ENCODE measurements around the gene CYP27A1.
"Not testable (repeated sequence)": the region's sequence is repeated elsewhere in the genome, so short reads cannot be mapped to it uniquely, and the experiment has no call there.

Gene CYP27A1

DNA sequence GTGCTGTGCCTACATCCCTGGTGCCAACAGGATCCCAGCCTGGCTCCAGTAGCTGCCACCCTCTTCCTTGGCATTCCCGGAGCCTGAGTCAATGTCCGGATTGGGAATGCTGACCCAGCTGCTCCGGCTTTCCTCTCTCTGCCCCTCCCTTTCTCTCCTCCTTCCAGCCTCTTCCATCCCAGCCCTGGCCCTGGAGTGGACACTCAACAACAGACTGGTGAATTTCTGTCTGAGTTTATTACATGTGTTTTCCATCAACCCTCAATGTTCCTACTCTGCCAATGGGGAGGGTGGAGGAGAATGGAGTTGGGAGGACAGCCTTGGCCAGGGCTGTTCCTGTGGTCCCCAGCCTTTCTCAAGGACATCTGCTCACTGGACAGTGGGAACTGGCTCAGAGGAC lies 50.6 kb downstream of the CYP27A1 start:
- DNase-seq = no peak

GRCh38 chr2:218833023-218833609 lies 51.2 kb downstream of the CYP27A1 start:
- no peak for DNase-seq

GRCh38 chr2:218834685-218835084 lies 52.7 kb downstream of the CYP27A1 start:
- DNase-seq = no peak

GRCh38 chr2:218837495-218837894 lies 55.5 kb downstream of the CYP27A1 start:
- no peak for DNase-seq

- no peak for DNase-seq
Observed at GRCh38 chr2:218839430-218839829, 57.5 kb downstream of the CYP27A1 start.

GRCh38 chr2:218839888-218840287 lies 57.9 kb downstream of the CYP27A1 start:
- DNase-seq = no peak

- DNase-seq = not testable (repeated sequence)
Observed at GRCh38 chr2:218844334-218844733, 62.4 kb downstream of the CYP27A1 start.

GRCh38 chr2:218846963-218847362 lies 65.0 kb downstream of the CYP27A1 start:
- not testable (repeated sequence) for DNase-seq

GRCh38 chr2:218849721-218850120 lies 67.8 kb downstream of the CYP27A1 start:
- DNase-seq = no peak

- no peak for DNase-seq
Observed at GRCh38 chr2:218850796-218851195, 68.8 kb downstream of the CYP27A1 start.

DNA sequence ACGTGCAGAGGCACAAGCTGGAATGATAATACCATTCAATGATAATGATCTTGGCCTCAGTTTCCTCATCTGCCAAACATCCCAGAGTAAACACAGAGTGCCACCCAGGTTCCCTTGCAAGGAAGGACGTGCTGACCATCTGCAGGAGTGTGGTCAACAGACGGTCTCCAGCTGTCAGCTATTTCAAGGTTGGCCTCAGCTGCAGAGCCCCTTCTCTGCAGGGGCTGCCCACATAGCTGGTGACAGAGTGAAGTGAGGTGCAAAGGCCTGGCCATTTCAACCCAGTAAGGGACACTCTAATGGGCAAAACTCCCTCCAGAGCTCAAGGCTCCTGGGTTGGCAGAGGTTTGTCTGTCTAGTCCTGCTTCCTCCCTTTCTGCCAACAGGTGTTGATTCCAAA lies 69.3 kb downstream of the CYP27A1 start:
- DNase-seq = no peak

DNA sequence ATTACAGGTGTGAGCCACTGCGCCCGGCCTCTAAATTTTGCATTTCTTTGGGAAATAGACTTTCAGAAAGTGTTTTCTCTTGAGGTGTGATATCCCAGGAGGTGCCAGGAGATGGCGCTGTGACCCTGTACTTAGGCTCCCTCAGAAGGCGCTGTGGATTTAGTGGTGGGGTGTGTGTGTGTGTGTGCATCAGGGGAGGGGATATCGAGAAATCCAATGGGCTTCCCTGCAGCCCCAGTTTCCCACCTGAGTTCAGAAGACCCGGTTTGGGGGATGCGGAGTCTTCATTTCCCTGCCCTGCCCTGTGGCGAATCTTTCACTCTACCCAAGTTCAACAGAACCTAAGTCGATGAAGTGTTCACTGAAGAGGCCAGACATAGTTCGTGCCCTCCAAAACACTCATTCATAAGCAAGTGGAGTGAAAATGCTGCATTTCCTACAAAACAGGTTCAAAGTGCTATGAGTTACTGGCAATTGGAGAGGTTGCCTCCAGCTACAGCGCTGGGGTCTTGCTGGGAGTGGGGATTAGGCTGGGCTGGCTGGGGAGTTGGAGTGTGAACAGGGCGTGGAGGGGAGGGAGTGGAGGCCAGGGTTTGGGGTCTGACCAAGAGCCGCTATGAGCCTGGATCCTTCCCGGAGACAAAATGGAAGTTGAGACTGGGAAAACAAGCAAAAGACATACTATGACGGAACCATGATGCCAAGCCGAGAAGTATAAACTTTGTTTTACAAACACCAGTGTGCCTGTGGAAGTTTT lies 71.1 kb downstream of the CYP27A1 start:
- DNase-seq = peak; percentile 21

GRCh38 chr2:218853766-218854165 lies 71.8 kb downstream of the CYP27A1 start:
- no peak for DNase-seq

DNA sequence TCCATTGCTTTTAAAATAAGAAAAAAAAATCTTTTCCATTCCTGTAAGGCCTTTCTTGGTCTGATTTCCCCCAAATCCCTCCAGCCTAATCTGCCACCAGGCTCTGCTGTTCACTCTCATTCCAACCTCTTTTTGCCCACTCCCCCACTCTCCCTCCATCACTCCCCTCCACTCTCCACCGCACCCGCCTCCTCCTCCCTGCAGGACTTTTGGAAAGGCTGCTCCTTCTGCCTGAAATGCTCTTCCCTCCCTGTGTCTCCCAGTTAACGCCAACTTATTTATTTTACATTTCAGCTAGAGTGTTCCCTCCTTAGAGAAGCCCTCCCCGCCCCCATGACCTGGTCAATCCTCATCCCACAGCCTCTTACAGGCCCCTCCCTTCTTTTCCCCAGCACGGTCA lies 72.9 kb downstream of the CYP27A1 start:
- DNase-seq = no peak

DNA sequence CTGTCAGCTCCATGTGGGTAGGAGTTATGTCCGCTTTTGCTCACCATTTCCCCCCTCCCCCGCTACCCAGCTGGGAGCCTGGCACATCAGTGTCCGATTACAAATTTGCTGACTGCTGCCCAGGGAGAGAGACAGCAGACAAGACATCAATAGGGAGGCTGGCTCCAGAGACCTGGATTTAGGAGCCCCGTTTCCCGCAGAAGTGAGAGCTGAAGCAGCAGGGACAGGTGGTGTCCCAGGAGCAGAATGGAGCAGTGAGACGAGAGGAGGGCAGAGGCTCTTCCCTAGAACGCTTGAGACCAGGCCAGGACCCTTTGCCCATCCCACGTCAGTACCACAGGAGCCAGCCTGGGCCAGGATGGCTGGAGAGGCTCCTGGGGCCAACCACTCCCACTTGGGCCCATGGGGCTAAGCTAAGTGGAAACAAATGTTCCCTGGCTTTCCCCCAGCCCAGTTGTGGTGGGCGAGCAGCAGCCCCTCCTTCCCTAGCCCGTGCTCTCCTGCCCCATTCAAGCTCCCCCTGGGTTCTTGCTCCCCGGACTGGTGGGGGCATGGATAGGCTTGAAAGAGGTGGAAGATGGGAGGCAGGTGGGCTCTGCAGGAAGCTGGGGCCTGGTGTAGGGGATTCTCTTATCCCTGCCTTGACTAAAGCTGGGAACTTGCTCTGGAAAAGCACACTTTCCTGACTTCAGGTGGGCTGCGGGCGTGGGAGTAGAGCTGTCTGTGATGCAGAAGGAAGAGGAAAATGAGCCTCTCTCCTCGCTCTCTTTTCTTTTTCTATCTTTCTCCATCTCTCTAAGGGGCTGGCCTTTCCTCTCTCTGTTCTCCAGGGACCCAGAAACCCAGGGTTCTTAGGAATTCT lies 73.6 kb downstream of the CYP27A1 start:
- DNase-seq = no peak

DNA sequence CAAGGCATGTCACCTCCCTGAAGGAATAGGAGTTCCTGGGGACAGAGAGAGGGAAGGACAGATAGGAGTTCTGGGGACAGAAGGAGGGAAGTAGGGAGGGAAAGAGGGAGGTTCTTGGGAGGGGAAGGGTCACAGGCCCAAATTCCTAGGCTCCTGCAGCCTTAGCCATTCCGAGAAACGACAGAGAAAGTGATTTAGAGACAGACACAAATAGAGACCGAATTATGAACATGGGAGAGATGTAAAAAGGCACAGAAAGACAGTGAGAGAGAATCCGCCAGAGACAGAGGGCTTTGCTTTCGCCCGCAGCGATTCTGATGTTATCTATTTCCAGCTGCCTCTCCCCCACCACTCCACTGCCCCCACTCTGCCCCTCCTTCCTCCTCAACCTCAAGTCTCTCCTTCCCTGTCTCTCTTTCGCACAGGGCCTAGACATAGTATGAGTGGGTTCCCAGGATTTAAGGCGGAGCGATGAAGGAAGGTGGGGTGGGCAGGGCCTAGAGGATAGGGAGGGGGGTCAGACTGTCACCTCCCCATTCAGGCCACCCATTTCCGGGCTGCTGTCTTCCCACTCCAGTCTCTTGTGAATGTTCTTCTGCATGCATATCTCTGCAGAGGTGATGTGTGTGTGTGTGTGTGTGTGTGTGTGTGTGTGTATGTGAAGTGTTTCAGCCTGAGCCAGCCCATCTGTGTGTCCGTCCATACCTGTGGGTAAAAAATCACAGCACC lies 74.4 kb downstream of the CYP27A1 start:
- DNase-seq = no peak

DNA sequence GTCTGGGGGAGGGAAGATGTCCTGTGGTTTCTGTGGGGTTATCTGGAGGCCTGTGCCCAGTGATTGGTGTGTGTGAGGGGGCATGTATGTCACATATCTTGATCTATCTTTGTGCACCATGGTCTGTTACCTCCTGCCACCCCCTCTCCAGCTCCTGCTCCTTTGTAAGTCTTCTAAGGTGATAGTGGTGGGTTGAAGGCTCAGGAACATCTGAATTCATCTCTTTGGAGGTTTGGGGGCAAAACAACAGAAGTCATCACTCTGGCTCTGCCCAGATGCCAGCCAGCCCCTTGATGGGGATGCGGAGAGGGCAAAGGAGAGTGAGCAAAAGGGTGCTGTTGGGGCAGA lies 74.9 kb downstream of the CYP27A1 start:
- DNase-seq = no peak

GRCh38 chr2:218857371-218858137 lies 75.6 kb downstream of the CYP27A1 start:
- DNase-seq = no peak

DNA sequence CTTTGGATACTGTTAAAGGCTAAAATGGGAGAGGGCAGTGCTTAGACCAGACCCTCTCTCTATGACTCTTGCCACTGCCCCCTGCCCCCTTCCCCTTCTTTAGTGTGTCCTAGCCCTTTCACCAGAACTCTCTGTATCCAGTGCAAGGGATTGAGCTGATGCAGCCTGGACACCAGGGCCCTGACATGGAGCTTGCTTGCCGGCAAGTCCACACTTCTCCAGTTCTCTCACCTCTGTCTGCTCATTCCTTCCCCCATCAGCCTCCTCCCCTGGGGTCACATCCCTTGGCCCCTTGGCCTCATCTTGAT lies 76.1 kb downstream of the CYP27A1 start:
- DNase-seq = no peak

DNA sequence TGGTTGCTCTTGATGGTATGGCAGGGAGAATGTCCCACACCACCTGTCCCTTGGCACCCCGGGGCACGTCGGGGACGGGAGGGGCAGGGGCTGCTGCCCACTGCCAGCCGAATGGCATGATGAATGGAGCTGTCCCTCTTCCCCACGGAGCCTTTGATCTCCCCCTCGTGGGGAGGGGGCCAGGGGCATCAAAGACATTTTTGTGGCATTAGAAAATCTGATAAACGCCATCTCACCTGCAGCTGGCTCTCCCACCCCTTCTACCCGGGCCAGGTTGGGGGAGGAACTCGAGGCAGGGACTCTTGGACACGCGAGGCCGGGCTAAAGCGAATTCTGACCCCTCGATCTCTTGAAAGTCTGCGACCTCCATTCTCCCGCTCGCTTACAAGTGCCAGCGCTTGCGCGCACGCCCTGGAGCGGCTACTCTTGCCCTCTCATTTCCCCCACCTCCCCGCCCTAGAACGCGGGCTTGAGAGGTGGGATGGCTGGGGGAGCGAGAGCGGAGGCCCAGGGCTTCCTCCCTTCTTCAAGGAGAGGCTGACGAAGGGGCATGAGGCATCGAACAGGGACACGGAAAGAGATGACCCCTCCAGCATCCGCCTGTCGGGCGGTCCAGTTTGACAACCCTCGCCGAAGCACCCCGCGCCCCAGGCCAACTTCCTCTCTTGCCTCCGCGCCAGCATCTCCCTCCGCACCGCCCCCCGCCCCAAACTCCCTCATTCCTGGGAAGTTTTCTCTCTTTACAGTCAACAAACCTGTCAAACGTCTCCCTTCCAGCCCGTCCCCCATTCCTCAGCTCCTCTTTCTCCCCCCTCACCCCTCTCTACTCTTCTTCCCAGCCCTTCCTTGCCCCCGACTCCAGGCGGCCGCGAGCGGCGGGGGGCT lies 77.0 kb downstream of the CYP27A1 start:
- no peak for DNase-seq

DNA sequence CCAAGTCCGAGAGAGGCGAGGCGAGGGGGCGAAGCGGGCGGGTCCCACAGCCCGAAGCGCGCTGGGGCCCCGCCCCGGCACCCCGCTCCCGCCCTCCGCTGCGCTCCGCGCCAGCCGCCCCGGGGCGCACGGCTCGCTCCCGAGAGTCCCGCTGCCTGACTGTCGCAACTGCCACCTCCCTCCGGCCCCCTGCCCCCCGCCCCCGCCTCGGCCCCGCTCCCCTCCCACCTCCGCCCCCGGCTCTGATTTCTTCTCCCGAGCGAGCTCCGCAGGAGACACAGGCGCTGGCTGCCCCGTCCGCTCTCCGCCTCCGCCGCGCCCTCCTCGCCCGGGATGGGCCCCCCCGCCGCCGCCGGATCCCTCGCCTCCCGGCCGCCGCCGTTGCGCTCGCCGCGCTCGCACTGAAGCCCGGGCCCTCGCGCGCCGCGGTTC lies 77.6 kb downstream of the CYP27A1 start, which contains the start of gene WNT6:
TSS of gene WNT6 (plus strand) at position 250 of the 432 bp plus-strand sequence. CDS start 233 bp downstream, outside the sequence.
- no peak for DNase-seq

Data from NCI-H2029 (cell line).